Trophoblast cell (in vitro differentiated cells and primary cell): Measurements from ENCODE around the gene MAP2K4. TPM values are rescaled to one million over a fixed set of nuclear protein-coding genes. Genes with fewer than 3 reads are reported as not detected.
"Not testable (repeated sequence)": the region's sequence is repeated elsewhere in the genome, so short reads cannot be mapped to it uniquely, and the experiment has no call there.

Source experiments
- DNase-seq, 2 donors: peaks; one replicate each; pipeline ENCODE4 v3.0.0-alpha.2; 2016
- H2AFZ ChIP-seq: 2 replicates; pipeline ENCODE4 v1.6.1; 2013; ENCODE audit warnings: low read length, moderate library complexity, mild to moderate bottlenecking; ENCODE audit not compliant: insufficient read depth, poor library complexity
- H2AK5ac ChIP-seq: 2 replicates; pipeline ENCODE4 v1.6.1; 2013; ENCODE audit warnings: mild to moderate bottlenecking, low read length
- H2BK120ac ChIP-seq: 2 replicates; pipeline ENCODE4 v1.6.1; 2013; ENCODE audit warnings: low read length, mild to moderate bottlenecking, moderate library complexity; ENCODE audit not compliant: insufficient read depth, poor library complexity
- H2BK12ac ChIP-seq: 2 replicates; pipeline ENCODE4 v1.6.1; 2013; ENCODE audit warnings: mild to moderate bottlenecking, low read length, moderate library complexity
- H2BK5ac ChIP-seq: 2 replicates; pipeline ENCODE4 v1.6.1; 2013; ENCODE audit warnings: low read length, low read depth, moderate library complexity, mild to moderate bottlenecking; ENCODE audit not compliant: poor library complexity
- H3K14ac ChIP-seq: 2 replicates; pipeline ENCODE4 v1.6.1; 2013; ENCODE audit warnings: mild to moderate bottlenecking, low read length
- H3K18ac ChIP-seq: 2 replicates; pipeline ENCODE4 v1.6.1; 2013; ENCODE audit warnings: mild to moderate bottlenecking, low read length
- H3K23ac ChIP-seq: 2 replicates; pipeline ENCODE4 v1.6.1; 2013; ENCODE audit warnings: low read length
- H3K27ac ChIP-seq: 2 replicates; pipeline ENCODE4 v1.5.1; 2013; ENCODE audit warnings: low read depth, mild to moderate bottlenecking, inconsistent platforms, low read length, moderate library complexity
- H3K27me3 ChIP-seq: 2 replicates; pipeline ENCODE4 v1.6.1; 2013; ENCODE audit warnings: inconsistent platforms, mild to moderate bottlenecking, low read length, moderate library complexity; ENCODE audit not compliant: insufficient read depth
- H3K36me3 ChIP-seq, 2 experiments: 1 replicate in 1 of 2; 2 replicates in 1 of 2; pipeline ENCODE4 v1.6.1; 2013; ENCODE audit warnings: low read length in 2 of 2, mild to moderate bottlenecking in 2 of 2, moderate library complexity in 1 of 2; ENCODE audit not compliant: insufficient read depth in 2 of 2, control insufficient read depth in 1 of 2
- H3K4ac ChIP-seq: 2 replicates; pipeline ENCODE4 v1.6.1; 2013; ENCODE audit warnings: low read depth, mild to moderate bottlenecking, low read length, moderate library complexity
- H3K4me1 ChIP-seq, 2 experiments: 1 replicate in 1 of 2; 2 replicates in 1 of 2; pipeline ENCODE4 v1.6.1; 2013; ENCODE audit warnings: low read length in 2 of 2, mild to moderate bottlenecking in 2 of 2, moderate library complexity in 1 of 2; ENCODE audit not compliant: insufficient read depth in 2 of 2, control insufficient read depth in 1 of 2
- H3K4me2 ChIP-seq: 2 replicates; pipeline ENCODE4 v1.6.1; 2013; ENCODE audit warnings: inconsistent platforms, mild to moderate bottlenecking, low read length, moderate library complexity
- H3K4me3 ChIP-seq: 2 replicates; pipeline ENCODE4 v1.5.1; 2013; ENCODE audit warnings: mild to moderate bottlenecking, low read depth, low read length, inconsistent platforms
- H3K79me1 ChIP-seq: one replicate; pipeline ENCODE4 v1.6.1; 2013; ENCODE audit warnings: low read length
- H3K79me2 ChIP-seq: 2 replicates; pipeline ENCODE4 v1.6.1; 2013; ENCODE audit warnings: low read length, mild to moderate bottlenecking; ENCODE audit not compliant: control insufficient read depth, insufficient read depth, poor library complexity
- H3K9ac ChIP-seq: 2 replicates; pipeline ENCODE4 v1.6.1; 2013; ENCODE audit warnings: mild to moderate bottlenecking, low read length
- H3K9me3 ChIP-seq: 2 replicates; pipeline ENCODE4 v1.6.1; 2013; ENCODE audit warnings: low read depth, mild to moderate bottlenecking, control low read depth, inconsistent platforms, low read length; ENCODE audit not compliant: insufficient read depth
- H4K12ac ChIP-seq: 2 replicates; pipeline ENCODE4 v1.6.1; 2013; ENCODE audit warnings: low read depth, mild to moderate bottlenecking, low read length, moderate library complexity
- H4K8ac ChIP-seq: 2 replicates; pipeline ENCODE4 v1.6.1; 2013; ENCODE audit warnings: low read depth, mild to moderate bottlenecking, low read length, moderate library complexity
- H4K91ac ChIP-seq: one replicate; pipeline ENCODE4 v1.6.1; 2013; ENCODE audit warnings: low read depth, mild to moderate bottlenecking, low read length, moderate library complexity
- WGBS: extraction: QIAGEN DNeasy Blood & Tissue Kit; methylation state at CpG from one replicate; pipeline ENCODE4 v1.1.7; 2013; ENCODE audit warnings: missing lambda C conversion rate; ENCODE audit not compliant: insufficient read length, insufficient coverage; ENCODE audit errors: extremely low coverage; 5-methylcytosine and 5-hydroxymethylcytosine counted together
- polyA plus RNA-seq: library from polyadenylated mRNA; stranded (reverse); fragments of 200-250 nt; gene quantifications from 2 replicates; pipeline ENCODE4 v1.2.3, GENCODE V29; 2013

Gene MAP2K4
- 25.0 and 25.5 TPM in 2 replicates for polyA plus RNA-seq

- no peaks in the 10 kb centered on the region for H3K9me3 ChIP-seq
- no peak within 1 kb of the TSS for H2BK12ac ChIP-seq
- peak within 1 kb of the TSS; percentile 87 for H3K4me2 ChIP-seq
- peak within 1 kb of the TSS; percentile 90 for H2BK120ac ChIP-seq
- H3K27ac ChIP-seq: peak within 1 kb of the TSS; percentile 92
- H2AFZ ChIP-seq: peak within 1 kb of the TSS; percentile 92
- no peak within 1 kb of the TSS for H3K23ac ChIP-seq
- H4K12ac ChIP-seq: peak within 1 kb of the TSS; percentile 91
- H2AK5ac ChIP-seq: no peak within 1 kb of the TSS
- H4K8ac ChIP-seq: peak within 1 kb of the TSS; percentile 90
- H4K91ac ChIP-seq: peak within 1 kb of the TSS; percentile 90
- peak within 1 kb of the TSS; percentile 81 for H3K9ac ChIP-seq
- H3K36me3 ChIP-seq: peaks cover 0 to 2% of the 10 kb centered on the region in 2 experiments
- WGBS: no CpG with 5 or more reads among the region's 123 CpGs
- H3K27me3 ChIP-seq: no peaks in the 10 kb centered on the region
- peak within 1 kb of the TSS; percentile 89 for H3K4me3 ChIP-seq
- H3K18ac ChIP-seq: peak within 1 kb of the TSS; percentile 95
- H3K4ac ChIP-seq: peak within 1 kb of the TSS; percentile 89
- H3K4me1 ChIP-seq: peaks cover 0 to 5% of the 10 kb centered on the region in 2 experiments
- peaks cover 9% of the 10 kb centered on the region for H3K79me2 ChIP-seq
- H3K14ac ChIP-seq: peak within 1 kb of the TSS; percentile 97
- peak; percentile 92 to 94 for DNase-seq
- H3K79me1 ChIP-seq: peaks cover 4% of the 10 kb centered on the region
- H2BK5ac ChIP-seq: peak within 1 kb of the TSS; percentile 92
Observed at GRCh38 chr17:12020642-12021622, at the start of gene MAP2K4. Gene MAP2K4, plus strand, starts transcription at chr17:12020877. Its CDS starts 10 bp downstream, at chr17:12020887.

DNA sequence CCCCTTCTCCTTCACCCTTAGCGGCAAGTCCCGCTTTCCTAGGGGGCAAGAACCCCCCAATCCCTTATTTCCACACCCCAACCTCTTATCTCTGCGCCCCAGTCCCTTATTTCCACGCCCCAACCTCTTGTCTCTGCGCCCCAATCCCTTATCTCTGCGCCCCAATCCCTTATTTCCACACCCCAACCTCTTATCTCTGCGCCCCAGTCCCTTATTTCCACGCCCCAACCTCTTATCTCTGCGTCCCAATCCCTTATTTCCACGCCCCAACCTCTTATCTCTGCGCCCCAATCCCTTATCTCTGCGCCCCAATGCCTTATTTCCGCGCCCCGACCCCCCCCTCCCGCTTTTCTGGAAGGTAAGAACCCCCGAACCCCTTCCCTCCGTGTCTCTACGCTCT, 47.9 kb upstream of the MAP2K4 start:
- not testable (repeated sequence) for H3K79me2 ChIP-seq, H3K4me1 ChIP-seq, H3K9ac ChIP-seq, H3K9me3 ChIP-seq, H4K91ac ChIP-seq, H3K36me3 ChIP-seq, H3K79me1 ChIP-seq, H3K4ac ChIP-seq, H2BK5ac ChIP-seq, H3K27me3 ChIP-seq, H2BK12ac ChIP-seq, H2AK5ac ChIP-seq, H2BK120ac ChIP-seq, H3K23ac ChIP-seq, DNase-seq, H3K4me2 ChIP-seq, H3K14ac ChIP-seq, H4K12ac ChIP-seq, H3K18ac ChIP-seq, H2AFZ ChIP-seq, H3K4me3 ChIP-seq, H3K27ac ChIP-seq, H4K8ac ChIP-seq
- WGBS: no CpG with 5 or more reads among the region's 19 CpGs

- no CpG with 5 or more reads among the region's 3 CpGs for WGBS
- H3K9ac ChIP-seq: no peak overlapping the region
- H4K91ac ChIP-seq: no peak overlapping the region
- H3K9me3 ChIP-seq: no peaks in the 10 kb centered on the region
- no peak for DNase-seq
- H3K4me2 ChIP-seq: no peak overlapping the region
- no peak overlapping the region for H3K14ac ChIP-seq
- H3K79me1 ChIP-seq: no peaks in the 10 kb centered on the region
- H3K79me2 ChIP-seq: no peaks in the 10 kb centered on the region
- H2BK12ac ChIP-seq: no peak overlapping the region
- H2BK5ac ChIP-seq: no peak overlapping the region
- no peak overlapping the region for H3K18ac ChIP-seq
- no peaks in the 10 kb centered on the region for H3K27me3 ChIP-seq
- no peak overlapping the region for H4K12ac ChIP-seq
- H3K27ac ChIP-seq: no peak overlapping the region
- peaks cover 3 to 12% of the 10 kb centered on the region in 2 experiments for H3K36me3 ChIP-seq
- no peak overlapping the region for H3K4ac ChIP-seq
- no peaks in the 10 kb centered on the region for H3K4me1 ChIP-seq
- no peak overlapping the region for H4K8ac ChIP-seq
- no peak overlapping the region for H3K23ac ChIP-seq
- no peak overlapping the region for H2BK120ac ChIP-seq
- H2AK5ac ChIP-seq: no peak overlapping the region
- no peak overlapping the region for H3K4me3 ChIP-seq
- H2AFZ ChIP-seq: no peak overlapping the region
Observed at GRCh38 chr17:11979795-11980194, 40.9 kb upstream of the MAP2K4 start.

GRCh38 chr17:11980813-11981212, 39.9 kb upstream of the MAP2K4 start:
- Histone ChIP-seq H3K9me3 (no peaks in the 10 kb centered on the region), H3K27me3 (no peaks in the 10 kb centered on the region), H3K18ac (no peak overlapping the region), H3K4ac (no peak overlapping the region), H2BK120ac (no peak overlapping the region), H3K27ac (no peak overlapping the region), H4K12ac (no peak overlapping the region), H3K4me3 (no peak overlapping the region), H3K4me2 (no peak overlapping the region), H3K23ac (no peak overlapping the region), H2AK5ac (no peak overlapping the region), H2AFZ (no peak overlapping the region), H3K79me1 (no peaks in the 10 kb centered on the region), H4K8ac (no peak overlapping the region), H3K79me2 (no peaks in the 10 kb centered on the region), H3K36me3 (peaks cover 3 to 12% of the 10 kb centered on the region in 2 experiments), H2BK12ac (no peak overlapping the region), H3K4me1 (no peaks in the 10 kb centered on the region), H4K91ac (no peak overlapping the region), H2BK5ac (no peak overlapping the region), H3K14ac (no peak overlapping the region), H3K9ac (no peak overlapping the region)
- peak in 1 of 2 donors; percentile 6 for DNase-seq
- no CpG with 5 or more reads among the region's 2 CpGs for WGBS
